ENCODE results near the gene AP1B1.
"Not testable (repeated sequence)": the region's sequence is repeated elsewhere in the genome, so short reads cannot be mapped to it uniquely, and the experiment has no call there.

Gene AP1B1

DNA sequence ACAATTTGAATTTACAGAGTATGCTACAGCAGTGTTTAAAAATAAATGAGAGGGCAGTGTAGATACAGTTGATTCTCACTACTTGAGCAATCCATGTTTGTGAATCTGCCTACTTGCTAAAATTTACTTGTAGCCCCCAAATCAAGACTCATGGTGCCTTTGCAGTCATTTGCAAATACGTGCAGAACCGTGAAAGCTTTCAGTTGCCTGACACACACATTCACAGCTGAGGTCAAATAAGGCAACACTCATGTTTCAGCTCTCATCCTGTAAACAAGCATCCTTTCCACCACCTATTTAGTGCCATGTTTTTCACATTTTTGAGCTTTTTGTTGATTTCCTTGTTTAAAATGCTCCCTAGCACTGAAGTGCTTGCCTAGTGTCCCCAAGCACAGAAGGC lies 40.3 kb downstream of the AP1B1 start:
- no peak for DNase-seq

- no peak for DNase-seq
Measured at GRCh38 chr22:29346659-29347058, 41.7 kb downstream of the AP1B1 start.

- DNase-seq, result no peak
Measured at GRCh38 chr22:29345932-29346331, 42.4 kb downstream of the AP1B1 start.

DNA sequence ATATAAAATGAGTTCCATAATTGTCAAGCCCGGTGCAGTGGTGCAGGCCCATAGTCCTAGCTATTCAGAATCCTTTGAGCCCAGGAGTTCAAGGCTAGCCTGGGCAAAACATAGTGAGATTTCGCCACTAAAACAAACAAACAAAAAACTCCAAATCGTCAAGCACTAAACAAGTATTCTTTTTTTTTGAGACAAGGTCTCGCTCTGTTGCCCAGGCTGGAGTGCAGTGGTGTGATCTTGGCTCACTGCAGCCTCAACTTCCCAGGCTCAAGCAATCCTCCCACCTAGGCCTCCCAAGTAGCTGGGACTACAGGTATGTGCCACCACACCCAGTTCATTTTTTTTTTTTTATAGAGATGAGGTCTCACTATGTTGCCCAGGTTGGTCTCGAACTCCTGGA lies 43.5 kb downstream of the AP1B1 start:
- not testable (repeated sequence) for DNase-seq

- no peak for DNase-seq
Measured at GRCh38 chr22:29344137-29344536, 44.2 kb downstream of the AP1B1 start.

GRCh38 chr22:29343313-29343805 lies 45.0 kb downstream of the AP1B1 start:
- DNase-seq, result no peak

DNA sequence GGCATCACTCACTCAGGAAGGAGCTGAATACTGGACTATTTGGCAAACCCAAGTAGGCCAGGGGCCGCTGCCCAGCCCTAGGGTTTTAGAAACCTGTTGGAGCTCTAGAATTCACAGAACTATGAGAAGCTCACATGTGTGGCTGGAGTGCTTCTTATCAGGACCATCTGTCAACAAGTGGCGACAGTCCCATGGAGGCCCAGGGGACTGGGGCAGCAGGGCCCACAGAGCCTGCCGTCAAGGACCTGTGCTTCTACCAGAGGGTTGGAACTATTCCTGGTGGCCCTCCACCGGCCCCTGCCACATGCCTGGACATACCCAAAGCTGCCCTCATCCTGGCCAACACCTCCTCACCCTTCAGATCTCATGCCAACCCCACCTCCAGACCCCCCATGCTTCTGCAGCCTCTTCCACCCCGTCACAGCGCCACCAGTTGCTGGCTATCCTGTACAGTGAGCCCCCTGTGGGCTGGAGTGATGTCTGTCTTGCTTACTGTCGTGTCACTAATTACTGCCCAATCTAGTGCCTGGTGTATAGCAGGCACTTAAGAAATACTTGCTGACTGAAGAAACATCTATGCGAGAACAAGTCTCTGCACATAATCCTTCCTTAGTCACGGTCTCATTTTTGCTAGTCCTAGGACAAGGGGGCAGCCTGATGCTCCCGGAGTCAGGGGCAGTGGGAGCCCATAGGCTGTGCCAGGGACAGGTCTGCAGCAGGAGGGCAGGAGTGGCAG lies 45.6 kb downstream of the AP1B1 start:
- DNase-seq, result no peak

DNA sequence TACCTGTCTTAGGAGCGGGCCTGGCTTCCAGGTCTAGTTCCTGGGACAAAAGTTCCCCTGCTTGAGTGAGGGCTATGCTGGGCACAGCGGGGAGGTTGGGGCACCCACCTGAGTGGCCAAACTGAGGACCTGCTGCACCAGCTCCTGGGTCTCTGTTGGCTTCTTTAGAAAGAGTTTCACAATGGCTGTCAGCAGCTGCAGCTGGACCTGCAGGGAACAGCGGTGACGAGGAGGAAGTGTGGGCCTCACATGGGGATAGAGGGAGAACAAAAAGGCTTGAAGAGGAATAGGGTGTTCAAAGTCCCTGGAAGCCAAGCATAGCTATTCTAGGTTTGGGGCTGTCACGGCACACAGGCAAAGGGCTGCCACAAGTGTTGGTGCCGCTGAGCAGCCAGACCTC lies 46.2 kb downstream of the AP1B1 start:
- no peak for DNase-seq

DNA sequence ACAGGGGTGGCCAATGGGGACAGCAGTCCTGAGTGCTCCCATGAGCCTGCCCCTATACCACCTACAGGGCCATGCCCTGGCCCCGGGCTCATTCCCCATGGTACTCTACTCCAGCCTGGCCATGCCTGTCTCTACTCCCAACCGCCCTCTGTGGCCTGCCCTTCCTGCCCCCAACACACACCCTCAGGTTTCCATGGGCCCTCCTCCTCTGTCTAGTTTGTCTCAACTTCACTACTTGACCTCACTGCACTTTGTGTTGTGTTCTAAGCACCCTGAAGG lies 46.6 kb downstream of the AP1B1 start:
- no peak for DNase-seq

- DNase-seq, result no peak
Measured at GRCh38 chr22:29341056-29341848, 47.1 kb downstream of the AP1B1 start.

DNA sequence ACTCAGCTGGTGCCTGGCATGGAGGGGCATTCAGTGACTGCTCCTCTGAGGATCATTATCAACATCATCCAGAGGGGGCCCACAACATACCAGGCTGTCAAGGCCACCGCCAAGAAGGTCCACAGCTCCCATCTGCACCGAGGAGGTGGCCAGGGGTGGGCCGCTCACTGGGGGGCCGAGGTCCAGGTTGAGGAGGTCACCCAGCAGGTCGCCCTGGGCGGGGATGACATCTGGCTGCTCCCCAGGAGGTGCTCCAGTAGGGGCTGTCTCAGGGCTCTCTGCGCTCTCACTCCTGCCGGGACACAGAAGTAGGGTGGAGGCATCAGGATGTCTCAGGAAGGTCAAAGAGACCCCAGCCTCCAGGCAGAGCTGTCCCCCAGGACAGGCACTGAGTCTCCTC lies 47.8 kb downstream of the AP1B1 start:
- DNase-seq, result no peak

DNA sequence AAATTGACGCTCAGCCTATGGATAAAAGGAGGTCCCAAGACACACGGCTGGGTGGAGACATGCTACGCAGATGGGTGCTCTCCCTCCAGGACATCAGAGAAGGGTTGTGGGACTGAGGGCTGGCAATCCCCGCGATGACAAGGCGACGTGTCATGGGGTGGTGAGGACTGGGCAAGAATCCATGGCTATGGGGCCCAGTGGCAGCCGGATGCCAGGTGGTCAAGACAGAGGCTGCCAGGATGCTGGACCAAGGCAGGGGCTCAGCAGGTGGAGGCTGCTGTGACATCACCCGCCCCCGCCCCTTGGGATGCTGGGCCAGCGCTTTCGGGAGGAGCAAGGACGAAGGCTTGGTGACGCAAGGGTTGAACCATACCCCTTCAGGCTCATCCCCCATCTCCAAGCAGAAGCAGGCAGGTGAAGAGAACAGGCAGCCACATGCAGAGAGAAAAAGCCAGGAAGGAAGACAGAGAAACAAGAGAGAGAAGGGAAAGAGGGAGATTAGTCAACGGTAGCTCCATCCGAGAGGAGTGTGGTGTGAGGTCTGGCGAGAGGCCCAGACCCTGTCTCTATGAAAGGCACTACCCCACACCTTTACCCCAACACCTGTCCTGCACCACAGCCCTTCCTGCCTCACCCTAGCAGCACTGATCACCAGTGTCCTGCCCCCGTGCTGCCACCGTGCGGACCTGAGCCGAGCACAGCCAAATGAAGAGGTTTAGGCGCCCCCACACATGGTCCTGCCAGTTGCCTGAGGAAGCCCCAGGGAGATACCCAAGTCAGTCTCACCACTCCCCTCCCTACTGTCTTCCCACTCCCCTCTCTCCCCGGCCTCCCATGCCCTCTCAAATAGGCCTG lies 48.8 kb downstream of the AP1B1 start:
- no peak for DNase-seq

DNA sequence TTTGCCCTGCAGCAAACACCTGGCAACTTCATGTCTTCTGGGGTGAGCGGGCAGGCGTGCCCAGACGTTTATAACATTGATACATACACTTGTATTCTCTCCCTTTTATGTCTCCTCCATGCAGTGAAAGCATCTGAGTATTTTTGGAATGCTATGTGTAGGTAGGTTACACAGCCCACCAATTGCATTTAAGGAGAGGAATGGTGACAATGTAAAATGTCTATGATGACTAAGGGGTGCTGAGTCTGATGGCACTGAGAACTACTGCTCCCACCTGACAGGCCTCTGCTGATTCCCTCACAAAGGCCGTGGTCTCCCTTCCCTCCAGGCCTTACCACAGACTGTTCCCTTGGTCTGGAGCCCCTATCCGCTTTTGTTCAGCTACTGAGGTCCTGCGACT lies 50.0 kb downstream of the AP1B1 start:
- DNase-seq, result no peak

DNA sequence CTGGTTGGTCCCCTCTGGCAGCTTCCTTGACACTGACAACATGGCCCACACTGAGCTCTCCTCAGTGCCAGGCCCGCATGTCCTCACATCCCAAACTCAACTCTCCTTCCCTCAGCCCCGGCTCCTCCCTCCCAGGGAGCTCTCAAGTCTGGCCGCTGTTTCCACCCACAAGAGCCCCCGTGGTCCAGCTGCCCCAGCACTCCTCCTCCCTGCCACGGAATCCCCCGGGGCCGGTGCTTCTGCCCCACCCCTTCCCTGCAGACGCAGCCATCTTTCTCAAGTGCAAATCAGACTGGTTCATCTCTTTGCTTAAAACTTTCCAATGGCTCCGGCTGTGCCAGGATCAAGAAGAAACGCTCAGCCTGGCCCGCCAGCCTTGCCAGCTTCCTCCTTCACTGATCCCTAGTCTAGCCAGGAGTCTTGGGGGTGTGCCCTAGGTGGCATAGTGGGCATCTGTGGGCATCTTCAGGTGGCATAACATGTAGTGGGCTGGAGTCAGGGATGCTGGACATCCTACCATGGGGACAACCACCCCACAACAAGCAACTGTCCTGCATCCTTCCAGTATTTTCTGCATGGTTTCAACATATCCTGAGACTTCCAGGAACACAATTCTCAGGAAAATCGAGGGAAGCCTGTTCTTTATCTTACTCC lies 50.6 kb downstream of the AP1B1 start:
- no peak for DNase-seq

- DNase-seq, result no peak
Measured at GRCh38 chr22:29336751-29337490, 51.4 kb downstream of the AP1B1 start.

DNA sequence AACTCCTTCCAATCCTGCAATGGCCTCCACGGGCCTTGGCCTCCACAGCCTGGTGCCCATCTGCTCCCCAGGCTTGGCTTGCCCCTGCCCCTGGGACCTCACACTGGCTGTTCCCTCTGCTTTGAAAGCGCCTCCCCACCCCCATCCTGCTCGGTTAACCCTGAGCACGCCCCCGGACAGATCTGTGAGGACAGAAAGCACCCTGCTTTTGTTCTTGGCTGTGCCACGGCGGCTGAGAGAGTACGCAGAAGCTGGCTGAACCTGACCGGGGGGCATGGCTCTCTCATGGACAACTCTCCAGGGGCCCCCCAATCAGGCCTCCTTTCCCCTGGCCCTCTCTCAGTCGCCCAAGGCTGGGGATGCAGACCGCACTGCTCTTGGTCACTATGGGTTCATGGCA lies 52.7 kb downstream of the AP1B1 start:
- DNase-seq, result no peak

DNA sequence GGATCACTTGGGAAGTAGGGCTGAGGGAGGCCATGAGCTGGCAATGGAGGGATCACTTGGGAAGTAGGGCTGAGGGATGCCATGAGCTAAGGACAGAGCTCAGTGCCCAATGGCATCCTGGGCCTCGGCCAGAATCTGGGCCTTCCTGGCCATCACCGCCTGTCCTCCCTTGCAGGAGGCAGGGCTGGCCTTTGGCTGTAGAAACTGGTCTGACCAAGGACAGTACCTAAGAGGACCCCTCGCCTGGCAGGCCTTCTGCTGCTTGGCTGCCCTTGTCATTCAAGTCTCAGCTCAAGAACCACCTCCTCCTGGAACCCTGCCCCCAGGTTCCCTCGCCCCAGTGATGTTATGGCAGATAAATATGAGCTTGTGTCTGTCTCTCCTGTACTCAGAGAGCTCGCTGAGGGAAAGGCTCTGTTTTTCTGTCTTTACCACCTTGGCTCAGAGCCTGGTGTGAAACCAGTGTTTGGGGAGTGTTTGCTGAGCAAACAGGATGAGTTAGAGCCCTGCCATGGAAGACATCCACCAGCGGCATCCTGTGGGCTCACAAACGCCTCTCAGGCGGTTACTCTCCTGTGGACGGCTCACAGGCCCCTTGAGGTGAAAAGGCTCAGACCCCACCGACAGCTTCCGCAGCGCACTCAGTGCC lies 53.5 kb downstream of the AP1B1 start:
- DNase-seq, result no peak

- DNase-seq, result no peak
Measured at GRCh38 chr22:29334148-29334547, 54.2 kb downstream of the AP1B1 start.

- no peak for DNase-seq
Measured at GRCh38 chr22:29332886-29333496, 55.4 kb downstream of the AP1B1 start.

DNA sequence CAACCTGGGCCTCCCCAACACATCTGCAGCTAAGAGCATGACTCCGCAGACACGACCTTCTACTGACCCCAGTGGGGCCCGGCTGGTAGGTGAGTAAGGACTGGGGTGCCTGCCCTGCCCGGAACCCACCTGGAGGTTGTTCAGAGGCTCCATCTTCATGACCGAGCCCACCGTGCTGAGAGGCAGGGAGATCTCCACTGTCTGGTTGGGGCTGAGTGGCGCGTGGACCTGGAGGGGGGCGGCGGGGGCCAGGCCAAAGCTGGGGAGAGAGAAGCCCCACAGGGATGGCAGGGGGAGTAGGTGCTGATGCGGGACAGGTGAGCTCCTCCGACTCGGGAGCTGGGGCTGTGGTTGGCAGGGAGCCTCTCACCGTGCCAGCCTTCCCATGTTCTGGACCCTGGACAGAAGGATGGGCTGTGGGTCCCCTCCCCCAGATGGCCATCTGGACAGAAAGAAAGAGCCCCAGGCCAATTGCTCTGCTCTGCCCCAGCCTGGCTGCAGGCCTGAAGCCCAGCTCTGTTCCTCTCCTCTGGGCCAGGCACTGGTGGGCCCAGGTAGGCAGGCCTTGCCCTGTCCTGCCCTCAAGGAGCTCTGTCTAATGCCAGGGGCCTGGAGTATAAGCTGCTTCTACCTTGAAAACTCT lies 56.6 kb downstream of the AP1B1 start:
- DNase-seq, result no peak

DNA sequence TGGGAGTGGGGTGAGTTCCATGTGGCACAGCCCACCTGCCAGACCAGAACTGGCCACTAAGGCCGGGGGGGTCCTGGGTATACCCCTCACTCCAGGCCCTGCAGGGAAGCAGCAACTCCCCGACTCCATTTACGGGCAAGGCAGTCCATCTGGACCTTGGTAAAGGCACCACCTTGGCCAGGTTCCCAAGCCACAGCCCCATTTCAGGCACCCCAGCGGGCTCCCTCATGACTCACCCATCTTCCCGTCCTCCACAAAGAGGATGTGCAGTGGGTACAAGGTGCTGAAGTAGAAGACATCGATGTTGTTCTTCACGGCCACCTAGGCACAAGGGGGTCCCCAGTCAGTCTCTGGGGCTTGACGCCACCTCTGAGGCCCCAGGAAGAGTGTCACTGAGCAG lies 57.2 kb downstream of the AP1B1 start:
- DNase-seq, result no peak
